Measurements from ENCODE around the gene LDLRAD3. TPM values are rescaled to one million over a fixed set of nuclear protein-coding genes. Genes with fewer than 3 reads are reported as not detected.

LDLRAD3 gene
- total RNA-seq, 1 experiment from 2014 or later = 15.3 TPM

GRCh38 chr11:36150986-36151385 is 207.1 kb downstream of the LDLRAD3 start:
- Histone ChIP-seq H3K4me1 (ENCODE audit: insufficient read depth, low read length) (peaks cover 42% of the 10 kb centered on the region), H3K27me3 (ENCODE audit: low read length) (no peaks in the 10 kb centered on the region), H3K79me2 (ENCODE audit: low read length) (no peaks in the 10 kb centered on the region; the same call in none of the 2 replicates), H3K27ac (ENCODE audit: low read length) (peak overlapping the region; percentile 26; the same call in 1 of the 2 replicates), H2AFZ (ENCODE audit: low read length) (no peak overlapping the region), H3K4me2 (ENCODE audit: low read length) (no peak overlapping the region), H3K9me2 (replicated peaks; ENCODE audit: low read length) (no peaks in the 10 kb centered on the region), H3K9me3 (ENCODE audit: low read length) (no peaks in the 10 kb centered on the region), H3K36me3 (ENCODE audit: low read depth, low read length) (no peaks in the 10 kb centered on the region), H3F3A (ENCODE audit: low read length, unreplicated experiment) (no peaks in the 10 kb centered on the region), H3K9ac (ENCODE audit: low read length) (no peak overlapping the region), H3K4me3 (ENCODE audit: low read length) (no peak overlapping the region), H4K20me1 (ENCODE audit: low read length) (no peaks in the 10 kb centered on the region)
- BruUV-seq (replicated peaks) = no TSS peak
- intact Hi-C loops (cut with micrococcal nuclease) = loop anchor here (1.0 to 5.0 kb wide), 4 partner anchors 114 to 664 kb away; no protein-coding TSS in a partner anchor
- no peak for ATAC-seq
- TF ChIP-seq EZH2phosphoT487 (IDR thresholded peaks at IDR 0.05; ENCODE audit: borderline replicate concordance, low read length) = no peak
- TF ChIP-seq, protein P1, sequence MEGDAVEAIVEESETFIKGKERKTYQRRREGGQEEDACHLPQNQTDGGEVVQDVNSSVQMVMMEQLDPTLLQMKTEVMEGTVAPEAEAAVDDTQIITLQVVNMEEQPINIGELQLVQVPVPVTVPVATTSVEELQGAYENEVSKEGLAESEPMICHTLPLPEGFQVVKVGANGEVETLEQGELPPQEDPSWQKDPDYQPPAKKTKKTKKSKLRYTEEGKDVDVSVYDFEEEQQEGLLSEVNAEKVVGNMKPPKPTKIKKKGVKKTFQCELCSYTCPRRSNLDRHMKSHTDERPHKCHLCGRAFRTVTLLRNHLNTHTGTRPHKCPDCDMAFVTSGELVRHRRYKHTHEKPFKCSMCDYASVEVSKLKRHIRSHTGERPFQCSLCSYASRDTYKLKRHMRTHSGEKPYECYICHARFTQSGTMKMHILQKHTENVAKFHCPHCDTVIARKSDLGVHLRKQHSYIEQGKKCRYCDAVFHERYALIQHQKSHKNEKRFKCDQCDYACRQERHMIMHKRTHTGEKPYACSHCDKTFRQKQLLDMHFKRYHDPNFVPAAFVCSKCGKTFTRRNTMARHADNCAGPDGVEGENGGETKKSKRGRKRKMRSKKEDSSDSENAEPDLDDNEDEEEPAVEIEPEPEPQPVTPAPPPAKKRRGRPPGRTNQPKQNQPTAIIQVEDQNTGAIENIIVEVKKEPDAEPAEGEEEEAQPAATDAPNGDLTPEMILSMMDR (conservative IDR thresholded peaks at IDR 0.05; ENCODE audit: low read depth, low read length) = no peak
- no peak for TF ChIP-seq EZH2 (IDR thresholded peaks at IDR 0.05; ENCODE audit: low read length, unreplicated experiment)
- no peak for DNase-seq
- ChIA-PET CTCF (no interaction called here), POLR2A (ENCODE audit: unreplicated experiment) (no interaction called here)

- ChIA-PET POLR2A (ENCODE audit: unreplicated experiment) (interaction anchor here (0.6 kb wide), 1 partner anchor 1402 kb away, joined by 3 read pairs; no protein-coding TSS in a partner anchor), CTCF (no interaction called here)
- no peak overlapping the region for H2AFZ ChIP-seq (ENCODE audit: low read length)
- H3K36me3 ChIP-seq (ENCODE audit: low read depth, low read length) = no peaks in the 10 kb centered on the region
- DNase-seq (no peak), ATAC-seq (no peak)
- no peaks in the 10 kb centered on the region; the same call in none of the 2 replicates for H3K79me2 ChIP-seq (ENCODE audit: low read length)
- no peak overlapping the region for H3K4me3 ChIP-seq (ENCODE audit: low read length)
- H3K9me3 ChIP-seq (ENCODE audit: low read length) = no peaks in the 10 kb centered on the region
- BruUV-seq (replicated peaks) = no TSS peak
- H3F3A ChIP-seq (ENCODE audit: low read length, unreplicated experiment) = peaks cover 5% of the 10 kb centered on the region
- H3K9ac ChIP-seq (ENCODE audit: low read length) = no peak overlapping the region
- no peaks in the 10 kb centered on the region for H3K9me2 ChIP-seq (replicated peaks; ENCODE audit: low read length)
- peaks cover 52% of the 10 kb centered on the region for H3K4me1 ChIP-seq (ENCODE audit: insufficient read depth, low read length)
- H3K27ac ChIP-seq (ENCODE audit: low read length) = no peak overlapping the region
- no peaks in the 10 kb centered on the region for H4K20me1 ChIP-seq (ENCODE audit: low read length)
- no peaks in the 10 kb centered on the region for H3K27me3 ChIP-seq (ENCODE audit: low read length)
- intact Hi-C loops (cut with micrococcal nuclease) = loop anchor here (5.0 kb wide), 2 partner anchors 115 to 665 kb away; no protein-coding TSS in a partner anchor
- no peak overlapping the region for H3K4me2 ChIP-seq (ENCODE audit: low read length)
- TF ChIP-seq, protein P1 (conservative IDR thresholded peaks at IDR 0.05; ENCODE audit: low read depth, low read length) = no peak
- TF ChIP-seq EZH2phosphoT487 (IDR thresholded peaks at IDR 0.05; ENCODE audit: borderline replicate concordance, low read length) = no peak
- no peak for TF ChIP-seq EZH2 (IDR thresholded peaks at IDR 0.05; ENCODE audit: low read length, unreplicated experiment)
These were observed 208.2 kb downstream of the LDLRAD3 start for GRCh38 chr11:36151933-36152580.

- no peak overlapping the region for H3K27ac ChIP-seq (ENCODE audit: low read length)
- no peaks in the 10 kb centered on the region for H3K9me2 ChIP-seq (replicated peaks; ENCODE audit: low read length)
- H3K4me2 ChIP-seq (ENCODE audit: low read length) = no peak overlapping the region
- no peaks in the 10 kb centered on the region; the same call in none of the 2 replicates for H3K79me2 ChIP-seq (ENCODE audit: low read length)
- no peak for ATAC-seq
- TF ChIP-seq EZH2phosphoT487 (IDR thresholded peaks at IDR 0.05; ENCODE audit: borderline replicate concordance, low read length) (no peak), EZH2 (IDR thresholded peaks at IDR 0.05; ENCODE audit: low read length, unreplicated experiment) (no peak)
- TF ChIP-seq, protein P1 (conservative IDR thresholded peaks at IDR 0.05; ENCODE audit: low read depth, low read length) = no peak
- peaks cover 59% of the 10 kb centered on the region for H3K4me1 ChIP-seq (ENCODE audit: insufficient read depth, low read length)
- no peak overlapping the region for H2AFZ ChIP-seq (ENCODE audit: low read length)
- ChIA-PET POLR2A (ENCODE audit: unreplicated experiment) (no interaction called here), CTCF (interaction anchor here (0.6 kb wide), 3 partner anchors 79 to 331 kb away, joined by 3 to 6 read pairs (median 3); no protein-coding TSS in a partner anchor)
- no peak overlapping the region for H3K9ac ChIP-seq (ENCODE audit: low read length)
- intact Hi-C loops (cut with micrococcal nuclease) = loop anchor here (5.0 kb wide), 2 partner anchors 116 to 666 kb away; no protein-coding TSS in a partner anchor
- H4K20me1 ChIP-seq (ENCODE audit: low read length) = no peaks in the 10 kb centered on the region
- H3F3A ChIP-seq (ENCODE audit: low read length, unreplicated experiment) = peaks cover 7% of the 10 kb centered on the region
- no peaks in the 10 kb centered on the region for H3K9me3 ChIP-seq (ENCODE audit: low read length)
- no TSS peak for BruUV-seq (replicated peaks)
- no peak overlapping the region for H3K4me3 ChIP-seq (ENCODE audit: low read length)
- no peaks in the 10 kb centered on the region for H3K36me3 ChIP-seq (ENCODE audit: low read depth, low read length)
- DNase-seq = no peak
- H3K27me3 ChIP-seq (ENCODE audit: low read length) = no peaks in the 10 kb centered on the region
These were observed 209.7 kb downstream of the LDLRAD3 start for GRCh38 chr11:36153551-36153950.

Data from PC-3 (cell line).